Esophagus muscularis mucosa (tissue), 3 donors: ENCODE results near the gene ALX3.

Source experiments
- POLR2A ChIP-seq: fragments of 450-650 bp; IDR thresholded peaks from one replicate; pipeline ENCODE4 v1.6.1; 2017; ENCODE audit warnings: antibody characterized with exemption, moderate library complexity, mild to moderate bottlenecking, low read depth
- POLR2AphosphoS5 ChIP-seq, 2 donors: sonication (generic); formaldehyde crosslinking; IDR thresholded peaks; one replicate each; pipeline ENCODE4 v1.6.1; 2017; ENCODE audit warnings: antibody characterized with exemption in 2 of 2
- TF ChIP-seq, protein P1 (sequence below), 3 experiments: fragments of 200-600 bp in 2 of 3; fragments of 450-650 bp in 1 of 3; sonication (generic) in 2 of 3; IDR thresholded peaks; one replicate each; pipeline ENCODE4 v1.5.1; 2017 to 2019; ENCODE audit warnings: antibody characterized with exemption in 3 of 3, mild to moderate bottlenecking in 2 of 3, moderate library complexity in 1 of 3

DNA sequence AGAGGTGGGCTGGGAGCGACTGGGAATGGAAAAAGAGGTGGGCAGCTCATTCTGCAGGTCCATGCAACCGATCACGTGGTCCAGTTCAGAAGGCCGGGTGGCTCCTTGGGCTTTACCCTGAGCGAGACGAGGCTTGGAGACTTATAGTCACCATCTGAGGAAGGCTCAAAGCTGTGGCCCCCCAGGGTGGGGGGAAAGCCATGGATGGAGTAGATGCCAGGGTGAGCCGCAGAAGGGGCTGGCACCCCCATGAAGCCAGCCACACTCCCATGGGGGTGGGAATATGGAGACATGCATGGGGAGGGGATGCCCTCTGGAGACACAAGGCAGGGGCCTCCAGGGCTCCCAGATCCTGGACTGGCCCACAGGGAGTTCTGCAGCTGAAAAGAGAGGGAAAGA is 9.8 kb downstream of the ALX3 start:
- TF ChIP-seq, protein P1, sequence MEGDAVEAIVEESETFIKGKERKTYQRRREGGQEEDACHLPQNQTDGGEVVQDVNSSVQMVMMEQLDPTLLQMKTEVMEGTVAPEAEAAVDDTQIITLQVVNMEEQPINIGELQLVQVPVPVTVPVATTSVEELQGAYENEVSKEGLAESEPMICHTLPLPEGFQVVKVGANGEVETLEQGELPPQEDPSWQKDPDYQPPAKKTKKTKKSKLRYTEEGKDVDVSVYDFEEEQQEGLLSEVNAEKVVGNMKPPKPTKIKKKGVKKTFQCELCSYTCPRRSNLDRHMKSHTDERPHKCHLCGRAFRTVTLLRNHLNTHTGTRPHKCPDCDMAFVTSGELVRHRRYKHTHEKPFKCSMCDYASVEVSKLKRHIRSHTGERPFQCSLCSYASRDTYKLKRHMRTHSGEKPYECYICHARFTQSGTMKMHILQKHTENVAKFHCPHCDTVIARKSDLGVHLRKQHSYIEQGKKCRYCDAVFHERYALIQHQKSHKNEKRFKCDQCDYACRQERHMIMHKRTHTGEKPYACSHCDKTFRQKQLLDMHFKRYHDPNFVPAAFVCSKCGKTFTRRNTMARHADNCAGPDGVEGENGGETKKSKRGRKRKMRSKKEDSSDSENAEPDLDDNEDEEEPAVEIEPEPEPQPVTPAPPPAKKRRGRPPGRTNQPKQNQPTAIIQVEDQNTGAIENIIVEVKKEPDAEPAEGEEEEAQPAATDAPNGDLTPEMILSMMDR (IDR thresholded peaks at IDR 0.05) = no peak
- no peak for TF ChIP-seq POLR2A
- no peak for TF ChIP-seq POLR2AphosphoS5 (IDR thresholded peaks at IDR 0.05)
